Body of pancreas (tissue), 4 donors: ENCODE results near the gene SMARCA4.

Source experiments
- CTCF ChIP-seq, 7 experiments: fragments of 450-650 bp in 4 of 7; fragments of 200-600 bp in 3 of 7; sonication (generic) in 3 of 7; IDR thresholded peaks; one replicate each; pipeline ENCODE4 v1.5.1; 2016 to 2019; ENCODE audit warnings: antibody characterized with exemption in 7 of 7
- POLR2A ChIP-seq, 3 donors: fragments of 450-650 bp; IDR thresholded peaks; one replicate each; pipeline ENCODE4 v1.6.1; 2016; ENCODE audit warnings: antibody characterized with exemption in 3 of 3, mild to moderate bottlenecking in 2 of 3

GRCh38 chr19:11020423-11020822 lies 59.6 kb downstream of the SMARCA4 start:
- TF ChIP-seq CTCF (IDR thresholded peaks at IDR 0.05) (no peak), POLR2A (IDR thresholded peaks at IDR 0.05) (no peak)
